ENCODE measurements around the gene UBE2D3.

DNA sequence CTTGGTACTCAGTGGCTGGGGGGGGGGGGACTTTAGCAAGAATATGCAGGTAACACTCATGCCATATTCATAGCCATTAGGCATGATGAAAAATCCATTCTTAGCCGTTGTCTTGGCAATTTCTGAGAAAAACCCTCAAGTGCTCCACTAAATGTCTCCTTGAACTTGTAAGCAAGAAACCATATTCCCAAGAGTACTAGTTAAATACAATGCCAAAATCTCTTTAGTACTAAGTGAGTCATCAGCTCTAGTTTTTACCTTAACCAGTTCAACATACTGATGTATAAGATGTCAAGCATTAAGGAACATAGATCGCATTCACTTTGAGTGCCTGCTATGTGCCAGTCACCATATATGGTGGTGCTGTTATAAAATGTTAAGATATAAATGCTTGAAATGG is 27.5 kb downstream of the UBE2D3 start:
- TF ChIP-seq, protein P1, sequence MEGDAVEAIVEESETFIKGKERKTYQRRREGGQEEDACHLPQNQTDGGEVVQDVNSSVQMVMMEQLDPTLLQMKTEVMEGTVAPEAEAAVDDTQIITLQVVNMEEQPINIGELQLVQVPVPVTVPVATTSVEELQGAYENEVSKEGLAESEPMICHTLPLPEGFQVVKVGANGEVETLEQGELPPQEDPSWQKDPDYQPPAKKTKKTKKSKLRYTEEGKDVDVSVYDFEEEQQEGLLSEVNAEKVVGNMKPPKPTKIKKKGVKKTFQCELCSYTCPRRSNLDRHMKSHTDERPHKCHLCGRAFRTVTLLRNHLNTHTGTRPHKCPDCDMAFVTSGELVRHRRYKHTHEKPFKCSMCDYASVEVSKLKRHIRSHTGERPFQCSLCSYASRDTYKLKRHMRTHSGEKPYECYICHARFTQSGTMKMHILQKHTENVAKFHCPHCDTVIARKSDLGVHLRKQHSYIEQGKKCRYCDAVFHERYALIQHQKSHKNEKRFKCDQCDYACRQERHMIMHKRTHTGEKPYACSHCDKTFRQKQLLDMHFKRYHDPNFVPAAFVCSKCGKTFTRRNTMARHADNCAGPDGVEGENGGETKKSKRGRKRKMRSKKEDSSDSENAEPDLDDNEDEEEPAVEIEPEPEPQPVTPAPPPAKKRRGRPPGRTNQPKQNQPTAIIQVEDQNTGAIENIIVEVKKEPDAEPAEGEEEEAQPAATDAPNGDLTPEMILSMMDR (IDR thresholded peaks at IDR 0.05): no peak
- no peak for TF ChIP-seq ZNF512 (CRISPR knock-in tag; IDR thresholded peaks at IDR 0.05; ENCODE audit: borderline replicate concordance)
